Endothelial cell of umbilical vein (primary cell): ENCODE measurements around the gene HECTD4. TPM values are rescaled to one million over a fixed set of nuclear protein-coding genes. Genes with fewer than 3 reads are reported as not detected.

Source experiments
- BruUV-seq: library from RNA; stranded (reverse); fragments of 400-500 nt; replicated peaks from 2 replicates; lab custom pipeline; 2021; lab: Mats Ljungman, UMichigan
- CTCF ChIA-PET: fragments of 300-600, 350-600 bp; sonication (Branson Sonifier 250); formaldehyde crosslinking; loops from one replicate; lab custom pipeline; 2021; ENCODE audit warnings: antibody characterized with exemption, inconsistent platforms; lab: Charles Lee
- POLR2A ChIA-PET: fragments of 300-600, 350-600 bp; sonication (Branson Sonifier 250); formaldehyde crosslinking; loops from one replicate; lab custom pipeline; 2021; ENCODE audit warnings: antibody characterized with exemption, inconsistent platforms; lab: Charles Lee
- DNase-seq: peaks from one replicate; pipeline ENCODE4 v3.0.0-alpha.2; 2011; ENCODE audit warnings: low read depth, low spot score
- FAIRE-seq: peaks from 2 replicates; lab custom pipeline; 2011; peaks lifted over from hg19 to GRCh38; lab: Jason Lieb, UNC
- H2AFZ ChIP-seq: 2 replicates; pipeline ENCODE4 v1.6.0; 2012; ENCODE audit warnings: low read depth, low read length, control low read depth, inconsistent platforms
- H3K27ac ChIP-seq: 2 replicates; pipeline ENCODE4 v1.5.1; 2011; ENCODE audit warnings: low read depth, mild to moderate bottlenecking, control low read depth, low read length, moderate library complexity; ENCODE audit not compliant: insufficient read depth
- H3K27me3 ChIP-seq, 2 experiments: 2 replicates each; pipeline versions ENCODE4 v1.6.0 to v1.6.1; 2011; ENCODE audit warnings: low read length in 2 of 2, mixed read lengths in 1 of 2; ENCODE audit not compliant: control insufficient read depth in 2 of 2, insufficient read depth in 2 of 2
- H3K36me3 ChIP-seq, 2 experiments: 2 replicates in 1 of 2; 3 replicates in 1 of 2; pipeline ENCODE4 v1.5.1; 2011; ENCODE audit warnings: low read length in 2 of 2, mild to moderate bottlenecking in 1 of 2, moderate library complexity in 1 of 2; ENCODE audit not compliant: control insufficient read depth in 2 of 2, insufficient read depth in 2 of 2; ENCODE audit errors: extremely low read depth in 1 of 2
- H3K4me1 ChIP-seq: 3 replicates; pipeline ENCODE4 v1.5.1; 2011; ENCODE audit warnings: mild to moderate bottlenecking, low read length; ENCODE audit not compliant: control insufficient read depth, insufficient read depth; ENCODE audit errors: extremely low read depth
- H3K4me2 ChIP-seq: 2 replicates; pipeline ENCODE4 v1.6.1; 2011; ENCODE audit warnings: low read length, control low read depth, mixed read lengths; ENCODE audit not compliant: insufficient read depth
- H3K4me3 ChIP-seq, 3 experiments: fragments of 200-600 bp in 1 of 3; sonication (generic), shearing (Covaris generic) in 1 of 3; replicated peaks in 1 of 3; 2 replicates each; pipeline ENCODE4 v1.5.1; 2011 to 2016; ENCODE audit warnings: control low read depth in 3 of 3, low read length in 3 of 3, mild to moderate bottlenecking in 2 of 3, inconsistent platforms in 1 of 3, low read depth in 1 of 3, moderate library complexity in 1 of 3; ENCODE audit not compliant: insufficient read depth in 1 of 3
- H3K79me2 ChIP-seq: 2 replicates; pipeline ENCODE4 v1.6.0; 2012; ENCODE audit warnings: low read length, inconsistent platforms; ENCODE audit not compliant: control insufficient read depth, insufficient read depth
- H3K9ac ChIP-seq: replicated peaks from 2 replicates; pipeline ENCODE3; 2011; ENCODE audit warnings: low read length, control low read depth; ENCODE audit not compliant: insufficient read depth; ENCODE audit errors: extremely low read depth
- H3K9me1 ChIP-seq: replicated peaks from 3 replicates; pipeline ENCODE4 v1.6.0; 2011; ENCODE audit warnings: mild to moderate bottlenecking, low read length; ENCODE audit not compliant: control insufficient read depth, insufficient read depth; ENCODE audit errors: extremely low read depth
- H3K9me3 ChIP-seq: replicated peaks from 2 replicates; pipeline ENCODE4 v1.5.1; 2012; ENCODE audit warnings: low read length, inconsistent platforms; ENCODE audit not compliant: control insufficient read depth, insufficient read depth
- H4K20me1 ChIP-seq: replicated peaks from 2 replicates; pipeline ENCODE3; 2011; ENCODE audit warnings: mild to moderate bottlenecking, low read length; ENCODE audit not compliant: control insufficient read depth, insufficient read depth; ENCODE audit errors: extremely low read depth
- EZH2 ChIP-seq: IDR thresholded peaks from 2 replicates; pipeline ENCODE4 v1.6.1; 2012; ENCODE audit warnings: borderline replicate concordance, low read depth, mild to moderate bottlenecking, moderate library complexity, low read length, inconsistent platforms; ENCODE audit not compliant: severe bottlenecking
- FOS ChIP-seq: IDR thresholded peaks from 2 replicates; pipeline ENCODE4 v1.6.1; 2011; ENCODE audit warnings: mild to moderate bottlenecking, low read length, moderate library complexity, borderline replicate concordance; ENCODE audit not compliant: insufficient read depth
- GATA2 ChIP-seq: IDR thresholded peaks from 2 replicates; pipeline ENCODE4 v1.7.0; 2011; ENCODE audit warnings: low read depth, mild to moderate bottlenecking, moderate library complexity, mixed read lengths, low read length; ENCODE audit not compliant: insufficient read length, insufficient read depth
- JUN ChIP-seq: IDR thresholded peaks from 2 replicates; pipeline ENCODE4 v1.6.1; 2011; ENCODE audit warnings: borderline replicate concordance, low read depth; ENCODE audit not compliant: insufficient read length, insufficient read depth
- POLR2A ChIP-seq: IDR thresholded peaks from 2 replicates; pipeline ENCODE4 v1.6.1; 2012; ENCODE audit warnings: low read depth, mild to moderate bottlenecking, control low read depth, low read length
- dilution Hi-C: fragments of 300-500 bp; cut with MboI; formaldehyde crosslinking; loops from one replicate; pipeline ENCODE4 v1.15.0; 2019; ENCODE audit warnings: low sequenced_read_pairs; ENCODE audit not compliant: extremely low pct_ligation_motif_present
- intact Hi-C: fragments of 100-400 bp; cut with micrococcal nuclease; formaldehyde crosslinking; loops from one replicate; pipeline ENCODE4 v1.10.0; 2022
- polyA plus RNA-seq, 4 experiments: library from polyadenylated mRNA; depleted of rRNA in 3 of 4; stranded (reverse) in 3 of 4; unstranded in 1 of 4; fragments of >200 nt; gene quantifications; 2 replicates each; pipeline versions ENCODE4 v1.2.1 to v1.2.3, GENCODE V29; 2011 to 2012; ENCODE audit warnings: missing spikeins in 1 of 4
- total RNA-seq: library from RNA; stranded (reverse); gene quantifications from 2 replicates; pipeline ENCODE4 v1.2.3, GENCODE V29; 2021
- TF ChIP-seq, protein P1 (sequence below): IDR thresholded peaks from 2 replicates; pipeline ENCODE4 v1.6.1; 2011; ENCODE audit not compliant: insufficient read depth, insufficient read length
- TF ChIP-seq, protein P2 (sequence below), 2 donors: IDR thresholded peaks; 1 replicate in 1 of 2; 2 replicates in 1 of 2; pipeline ENCODE4 v1.5.1; 2011; ENCODE audit warnings: low read length in 2 of 2, mild to moderate bottlenecking in 2 of 2, moderate library complexity in 2 of 2, control low read depth in 1 of 2, inconsistent platforms in 1 of 2, low read depth in 1 of 2; ENCODE audit not compliant: insufficient read depth in 1 of 2; ENCODE audit errors: extremely low read depth in 1 of 2

HECTD4 gene
- total and polyA plus RNA-seq, 2 donors (not counting 3 experiments of a cell fraction or from before 2014, with no cell fraction given): 9.7 to 47.7 TPM

DNA sequence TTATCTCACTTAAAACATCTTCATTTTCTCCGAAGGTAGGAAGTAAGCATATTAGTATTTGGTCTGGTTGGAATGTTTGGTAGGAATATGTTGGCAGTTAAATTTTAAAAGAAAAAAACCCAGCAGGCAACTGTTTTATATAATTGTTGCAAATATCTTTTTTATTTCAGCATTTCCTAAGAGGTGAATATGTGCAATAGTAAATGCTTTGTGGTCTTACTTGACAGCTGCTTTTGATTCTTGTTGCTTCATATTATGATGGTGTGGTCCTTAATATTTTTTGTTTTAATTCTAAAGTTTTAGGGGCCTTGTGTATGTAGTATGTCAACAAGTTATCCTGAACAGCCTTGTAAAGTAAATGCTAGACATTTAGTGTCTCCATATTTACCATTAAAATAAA, 250.5 kb downstream of the HECTD4 start:
- FAIRE-seq: no peak
- Histone ChIP-seq H3K27ac (no peak overlapping the region), H3K9me1 (no peaks in the 10 kb centered on the region), H4K20me1 (no peaks in the 10 kb centered on the region), H3K4me1 (peaks cover 13% of the 10 kb centered on the region), H3K79me2 (peaks cover 3% of the 10 kb centered on the region), H3K4me3 (no peak overlapping the region), H3K9me3 (no peaks in the 10 kb centered on the region), H2AFZ (no peak overlapping the region), H3K4me2 (no peak overlapping the region), H3K36me3 (peaks cover 4 to 9% of the 10 kb centered on the region in 2 experiments), H3K27me3 (no peaks in the 10 kb centered on the region), H3K9ac (no peak overlapping the region)
- ChIA-PET POLR2A (interaction anchor here (1.7 kb wide), 1 partner anchor 22 kb away, joined by 7 read pairs; the partner anchor contains the start of gene NAA25), CTCF (interaction anchor here (1.6 kb wide), 2 partner anchors 15 to 34 kb away, joined by 4 to 7 read pairs; no protein-coding TSS in a partner anchor)
- no peak for DNase-seq
- no TSS peak for BruUV-seq
- dilution Hi-C loops: no loop called here
- TF ChIP-seq JUN (no peak), POLR2A (no peak), EZH2 (no peak), GATA2 (no peak), FOS (no peak)
- TF ChIP-seq, protein P1, sequence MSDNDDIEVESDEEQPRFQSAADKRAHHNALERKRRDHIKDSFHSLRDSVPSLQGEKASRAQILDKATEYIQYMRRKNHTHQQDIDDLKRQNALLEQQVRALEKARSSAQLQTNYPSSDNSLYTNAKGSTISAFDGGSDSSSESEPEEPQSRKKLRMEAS: no peak
- TF ChIP-seq, protein P2, sequence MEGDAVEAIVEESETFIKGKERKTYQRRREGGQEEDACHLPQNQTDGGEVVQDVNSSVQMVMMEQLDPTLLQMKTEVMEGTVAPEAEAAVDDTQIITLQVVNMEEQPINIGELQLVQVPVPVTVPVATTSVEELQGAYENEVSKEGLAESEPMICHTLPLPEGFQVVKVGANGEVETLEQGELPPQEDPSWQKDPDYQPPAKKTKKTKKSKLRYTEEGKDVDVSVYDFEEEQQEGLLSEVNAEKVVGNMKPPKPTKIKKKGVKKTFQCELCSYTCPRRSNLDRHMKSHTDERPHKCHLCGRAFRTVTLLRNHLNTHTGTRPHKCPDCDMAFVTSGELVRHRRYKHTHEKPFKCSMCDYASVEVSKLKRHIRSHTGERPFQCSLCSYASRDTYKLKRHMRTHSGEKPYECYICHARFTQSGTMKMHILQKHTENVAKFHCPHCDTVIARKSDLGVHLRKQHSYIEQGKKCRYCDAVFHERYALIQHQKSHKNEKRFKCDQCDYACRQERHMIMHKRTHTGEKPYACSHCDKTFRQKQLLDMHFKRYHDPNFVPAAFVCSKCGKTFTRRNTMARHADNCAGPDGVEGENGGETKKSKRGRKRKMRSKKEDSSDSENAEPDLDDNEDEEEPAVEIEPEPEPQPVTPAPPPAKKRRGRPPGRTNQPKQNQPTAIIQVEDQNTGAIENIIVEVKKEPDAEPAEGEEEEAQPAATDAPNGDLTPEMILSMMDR (IDR thresholded peaks at IDR 0.05; ENCODE audit: extremely low read depth in 1 of 2, insufficient read depth in 1 of 2, low read depth in 1 of 2, low read length in 2 of 2): no peak
- intact Hi-C loops: no loop called here
